Midbrain (tissue), 1 donor: Measurements from ENCODE around the gene TTC27.
A peak's percentile ranks its signal among the peaks of the same experiment; 100 is the strongest.

Experiments used
- DNase-seq: peaks from one replicate; lab custom pipeline; 2025; lab: John Stamatoyannopoulos, UW

TTC27 gene

DNA sequence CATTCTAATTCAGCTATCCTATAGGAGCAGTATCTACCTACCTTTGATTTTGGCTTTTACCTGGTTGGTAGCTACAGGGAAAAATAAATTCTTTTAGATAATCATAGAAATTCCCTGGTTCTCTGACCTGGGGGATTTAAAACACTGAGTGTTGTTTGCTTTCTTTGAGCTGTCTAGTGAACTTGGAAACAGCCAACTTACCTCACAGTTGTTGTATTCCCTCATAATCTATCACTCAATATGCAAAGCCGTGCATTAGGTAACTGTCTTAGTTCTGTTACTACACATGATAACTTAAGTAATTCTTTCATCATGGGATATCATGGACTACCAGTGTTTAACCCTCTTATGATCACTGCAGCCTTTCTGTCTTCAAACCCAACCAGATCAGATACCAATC lies 127.8 kb downstream of the TTC27 start:
- no peak for DNase-seq

GRCh38 chr2:32756074-32756727 lies 128.4 kb downstream of the TTC27 start:
- DNase-seq: no peak

DNA sequence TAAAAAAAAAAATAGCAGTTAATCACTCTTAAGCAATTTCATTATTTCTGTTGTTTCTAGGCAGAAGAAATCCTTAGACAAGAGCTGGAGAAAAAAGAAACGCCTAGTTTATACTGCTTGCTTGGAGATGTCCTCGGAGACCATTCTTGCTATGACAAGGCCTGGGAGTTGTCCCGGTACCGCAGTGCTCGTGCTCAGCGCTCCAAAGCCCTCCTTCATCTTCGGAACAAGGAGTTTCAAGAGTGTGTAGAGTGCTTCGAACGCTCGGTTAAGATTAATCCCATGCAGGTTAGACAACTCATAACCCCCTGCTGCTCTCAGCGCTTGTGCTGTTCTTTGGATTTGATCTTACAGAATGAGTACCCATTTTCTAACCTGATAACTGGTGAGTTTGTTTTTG lies 130.4 kb downstream of the TTC27 start:
- DNase-seq: no peak

DNA sequence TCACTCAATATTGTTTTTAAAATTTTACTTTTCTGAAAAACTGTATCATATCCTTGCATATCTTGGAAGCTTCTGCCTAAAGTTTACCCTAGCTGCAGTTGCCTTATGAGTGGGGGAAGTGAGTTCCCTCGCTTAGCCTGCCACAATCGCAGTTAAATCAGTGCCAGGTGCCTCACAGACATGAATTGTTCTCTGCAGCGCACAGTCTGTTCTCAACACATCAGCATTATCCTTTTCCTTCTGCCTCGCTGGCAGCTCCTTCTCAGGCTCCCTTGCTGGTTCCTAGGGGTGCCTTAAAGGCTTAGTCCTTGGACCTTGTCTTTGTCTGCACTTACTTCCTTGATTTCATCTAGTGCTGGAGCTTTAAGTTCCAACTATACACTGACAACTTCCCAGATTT lies 132.8 kb downstream of the TTC27 start:
- peak; percentile 22 for DNase-seq

GRCh38 chr2:32768387-32769174 lies 140.7 kb downstream of the TTC27 start:
- no peak for DNase-seq

- DNase-seq: no peak
Observed at GRCh38 chr2:32770360-32770759, 142.5 kb downstream of the TTC27 start.

- DNase-seq: peak; percentile 63
Observed at GRCh38 chr2:32772638-32773447, 145.0 kb downstream of the TTC27 start.

DNA sequence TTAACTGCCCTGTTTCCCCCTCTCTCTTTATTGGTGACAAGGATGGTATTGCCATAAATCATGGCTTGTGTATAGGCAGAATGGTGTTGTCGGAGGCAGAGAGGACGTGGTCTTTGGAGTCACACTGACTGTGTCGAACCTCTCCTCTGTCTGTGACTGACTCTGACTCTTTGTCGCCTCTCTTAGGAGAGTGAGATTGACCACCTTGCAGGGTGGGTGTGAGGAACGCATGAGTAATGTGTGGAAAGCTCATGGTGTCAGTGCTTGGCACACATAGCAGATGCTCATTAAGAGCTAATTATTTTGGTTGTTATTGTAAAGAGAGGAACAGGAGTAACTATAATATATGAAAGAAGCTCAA lies 145.6 kb downstream of the TTC27 start:
- no peak for DNase-seq

- no peak for DNase-seq
Observed at GRCh38 chr2:32775954-32776353, 148.1 kb downstream of the TTC27 start.

DNA sequence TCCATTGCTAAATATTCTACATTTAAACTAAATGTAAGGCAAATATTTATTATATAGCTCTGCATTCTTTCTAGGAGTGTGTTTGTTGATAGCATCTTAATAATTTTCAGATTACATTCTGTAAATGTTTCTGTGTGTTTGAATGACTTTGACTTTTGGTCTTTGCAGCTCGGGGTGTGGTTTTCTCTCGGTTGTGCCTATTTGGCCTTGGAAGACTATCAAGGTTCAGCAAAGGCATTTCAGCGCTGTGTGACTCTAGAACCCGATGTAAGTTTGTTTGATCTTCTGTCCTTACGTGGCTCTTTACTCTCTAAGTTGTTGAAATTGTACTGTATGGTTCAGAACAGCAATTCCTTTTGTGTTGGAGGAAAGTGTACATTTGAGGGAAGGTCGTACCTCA lies 149.9 kb downstream of the TTC27 start:
- DNase-seq: no peak

DNA sequence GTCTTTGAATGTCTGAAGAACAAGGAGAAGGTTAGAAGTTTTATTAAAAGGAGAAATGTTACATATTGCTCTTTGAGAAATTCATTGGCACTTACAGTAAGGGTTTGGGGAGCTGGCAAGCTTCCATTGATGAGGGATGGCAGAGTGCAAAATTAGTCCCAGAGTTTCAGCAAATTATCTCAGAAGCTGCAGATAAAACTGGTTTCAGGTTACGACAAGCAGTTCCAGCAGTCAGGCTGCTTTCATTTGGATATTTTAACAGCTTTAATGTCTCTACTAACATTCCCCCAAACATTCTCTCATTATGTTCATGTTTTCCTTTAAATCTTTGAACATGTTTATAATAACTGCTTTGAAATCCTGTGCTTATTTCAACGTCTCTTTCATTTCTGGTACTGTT lies 153.1 kb downstream of the TTC27 start:
- DNase-seq: no peak

DNA sequence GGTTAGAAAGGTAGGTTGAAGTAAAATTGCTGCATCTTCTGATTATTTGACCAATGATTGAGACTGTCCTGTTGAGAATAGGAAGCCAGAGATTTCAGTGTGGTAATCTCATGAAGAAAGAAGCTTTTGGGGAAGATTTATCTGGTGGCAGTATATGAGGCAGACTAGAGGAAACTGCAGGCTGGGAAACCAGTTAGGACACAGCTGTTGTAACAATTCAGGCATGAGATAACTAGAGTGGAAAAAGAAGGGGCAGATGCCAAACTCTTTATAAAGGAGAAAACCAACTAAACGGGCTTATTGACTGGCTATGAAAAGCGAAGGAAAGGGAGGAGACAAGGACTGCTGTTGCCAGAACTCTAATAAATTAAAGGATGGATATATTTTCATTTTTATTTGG lies 155.6 kb downstream of the TTC27 start:
- DNase-seq: no peak

- DNase-seq: no peak
Observed at GRCh38 chr2:32783933-32784332, 156.1 kb downstream of the TTC27 start.

DNA sequence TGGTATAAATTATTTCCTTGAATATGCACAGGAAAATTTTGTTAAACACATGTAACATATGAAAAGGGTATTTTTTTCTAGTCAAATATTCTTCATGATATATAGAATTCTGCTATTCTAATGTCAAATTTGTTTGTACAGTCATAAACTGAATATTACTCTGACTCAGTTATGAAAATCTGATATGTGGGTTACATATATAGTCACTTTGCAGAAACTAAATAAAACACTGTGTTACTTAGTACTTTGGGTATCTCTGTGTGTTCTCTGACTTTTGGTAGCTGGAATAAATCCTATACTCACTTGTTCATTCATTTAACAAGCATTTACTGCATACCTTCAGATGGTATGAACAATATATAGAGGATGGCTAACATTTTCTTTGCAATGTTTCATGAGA lies 159.4 kb downstream of the TTC27 start:
- DNase-seq: no peak

GRCh38 chr2:32788114-32788513 lies 160.3 kb downstream of the TTC27 start:
- DNase-seq: no peak

GRCh38 chr2:32792416-32792815 lies 164.6 kb downstream of the TTC27 start:
- no peak for DNase-seq

DNA sequence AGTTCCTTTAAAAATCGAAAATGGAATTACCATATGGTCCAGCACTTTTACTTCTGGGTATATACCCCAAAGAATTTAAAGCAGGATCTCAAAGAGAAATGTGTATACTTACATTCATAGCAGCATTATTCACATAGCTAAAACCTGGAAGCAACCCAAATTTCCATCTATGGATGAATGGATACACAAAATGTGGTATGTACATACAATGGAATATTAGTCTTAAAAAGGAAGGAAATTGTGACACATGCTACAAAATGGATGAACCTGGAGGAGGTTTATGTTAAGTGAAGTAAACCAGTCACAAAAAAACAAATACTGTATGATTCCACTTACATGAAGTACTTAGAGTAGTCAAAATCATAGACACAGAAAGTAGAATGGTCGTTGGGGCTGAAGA lies 171.0 kb downstream of the TTC27 start:
- DNase-seq: no peak

DNA sequence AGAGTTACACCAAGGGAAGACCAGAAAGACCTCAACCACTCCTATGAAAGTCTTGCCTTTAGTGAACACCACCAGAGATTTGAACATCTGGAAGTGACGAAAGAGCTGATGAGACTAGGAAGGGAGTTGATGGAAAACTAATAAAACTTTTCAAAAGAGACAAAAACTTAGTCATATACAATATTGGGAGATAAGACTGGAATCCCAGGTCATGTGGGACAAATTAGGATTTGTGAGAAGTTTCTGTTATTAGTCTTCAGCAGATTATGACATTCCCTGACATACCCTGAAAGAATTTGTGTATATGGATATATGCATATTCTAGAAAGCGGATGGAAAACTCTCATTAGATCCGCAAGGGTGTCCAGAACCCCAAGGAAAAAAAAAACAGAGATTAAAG lies 173.9 kb downstream of the TTC27 start:
- DNase-seq: no peak

DNA sequence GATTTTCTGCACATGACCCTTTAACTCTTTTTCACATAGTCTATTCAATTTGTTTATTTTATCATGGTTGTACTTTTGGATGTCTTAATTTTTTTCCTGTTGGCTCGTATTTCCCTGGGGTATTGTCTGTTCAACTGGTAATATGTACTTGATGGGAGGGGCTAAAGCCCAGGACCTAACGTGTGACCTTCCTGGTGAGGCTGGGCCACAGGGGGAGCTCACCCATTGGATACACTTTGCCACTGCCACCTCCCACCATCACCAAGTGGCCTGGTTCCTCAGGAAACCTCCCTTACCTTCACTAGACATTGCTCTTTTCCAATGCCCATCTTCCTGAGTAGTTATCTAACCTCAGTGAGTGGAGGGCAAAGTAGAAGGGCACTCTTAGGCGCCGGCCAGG lies 175.0 kb downstream of the TTC27 start:
- DNase-seq: no peak

DNA sequence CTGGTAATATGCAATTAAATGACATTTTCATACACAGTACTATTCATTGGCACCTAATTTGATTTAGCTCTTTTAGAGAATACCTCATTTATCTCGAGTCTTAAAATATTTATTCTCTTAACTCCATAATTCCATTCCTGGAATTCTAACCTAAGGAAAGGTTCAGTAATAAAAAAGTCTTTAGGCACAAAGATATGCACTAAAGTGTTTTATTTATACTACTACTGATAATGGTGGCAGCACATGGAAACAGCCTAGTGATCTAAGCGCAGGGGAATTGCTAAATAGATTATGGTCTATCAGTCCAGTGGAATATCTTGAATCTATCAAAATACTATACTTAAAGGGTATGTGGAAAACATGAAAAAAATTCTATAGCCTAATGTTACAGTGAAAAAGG lies 176.4 kb downstream of the TTC27 start:
- DNase-seq: no peak

- no peak for DNase-seq
Observed at GRCh38 chr2:32805104-32806095, 177.6 kb downstream of the TTC27 start.

DNA sequence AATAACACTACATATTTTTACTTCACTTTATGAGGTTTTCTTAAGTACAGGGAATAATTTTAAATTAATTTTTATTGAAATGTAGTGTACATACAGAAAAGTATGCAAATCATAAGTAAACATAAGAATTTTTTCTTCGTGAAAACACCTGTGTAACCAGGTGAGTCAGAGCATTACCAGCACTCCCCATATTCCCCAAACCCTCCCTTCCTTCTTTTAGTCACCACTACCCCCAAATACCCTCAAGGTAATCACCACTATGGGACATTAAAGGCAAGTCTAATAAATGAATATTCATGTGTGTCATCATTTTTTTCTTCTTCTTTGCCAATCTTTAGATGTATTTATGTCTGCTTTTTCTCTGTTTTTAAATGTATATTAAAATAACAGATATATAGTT lies 179.0 kb downstream of the TTC27 start:
- no peak for DNase-seq
